ENCODE measurements around the gene PERCC1. TPM values are rescaled to one million over a fixed set of nuclear protein-coding genes. Genes with fewer than 3 reads are reported as not detected.

Gene PERCC1
- total and polyA plus RNA-seq, 5 donors from 2014 or later: not detected

DNA sequence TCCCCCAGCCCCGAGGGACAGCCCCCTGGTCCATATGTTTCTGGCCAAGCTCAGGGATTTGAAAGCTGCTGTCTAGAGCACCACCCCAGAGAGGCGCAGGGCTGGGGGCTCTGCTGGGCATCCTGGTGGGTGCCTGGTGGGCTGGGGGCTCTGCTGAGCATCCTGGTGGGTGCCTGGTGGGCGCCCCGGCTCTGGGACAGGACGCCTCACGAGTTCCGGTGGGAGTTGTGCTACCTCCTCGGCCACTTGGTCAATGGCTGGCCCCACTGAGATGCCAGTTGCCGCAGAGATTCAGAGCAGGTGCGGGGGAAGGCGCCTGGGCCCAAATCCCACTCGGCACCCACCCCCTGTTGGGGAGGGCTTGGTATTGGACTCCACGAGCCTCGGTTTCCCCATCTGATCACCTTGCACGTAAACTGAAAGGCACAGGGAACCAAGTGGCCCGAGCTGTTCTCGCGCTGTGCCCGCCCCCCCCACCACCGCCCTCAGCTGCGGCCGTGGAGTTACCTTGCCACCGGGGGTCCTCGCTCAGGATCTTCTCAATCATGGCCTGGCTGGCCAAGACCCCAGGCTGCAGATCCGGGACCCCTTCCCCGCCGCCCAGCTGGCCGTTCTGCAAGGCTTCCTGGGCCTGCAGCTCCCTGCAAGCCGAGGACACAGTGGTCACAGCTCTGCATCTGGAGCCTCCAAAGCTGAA is 29.7 kb upstream of the PERCC1 start:
- H3K9me3 ChIP-seq (ENCODE audit: control insufficient read depth in 2 of 2, low read length in 2 of 2): no peaks in the 10 kb centered on the region
- DNase-seq (no peak), ATAC-seq (ENCODE audit: low read depth in 2 of 2) (no peak)
- peaks cover 18% of the 10 kb centered on the region for H3K36me3 Mint-ChIP-seq
- no peak overlapping the region for H3K27ac ChIP-seq (ENCODE audit: insufficient read depth, low read length, poor library complexity, severe bottlenecking)
- H3K27me3 Mint-ChIP-seq: no peaks in the 10 kb centered on the region
- no peak overlapping the region for H3K27ac Mint-ChIP-seq
- H3K36me3 ChIP-seq (ENCODE audit: control insufficient read depth, insufficient read depth, low read length): peaks cover 60% of the 10 kb centered on the region
- H3K4me3 Mint-ChIP-seq: no peak overlapping the region
- peaks cover 0 to 1% (median 0%) of the 10 kb centered on the region in 7 donors for H3K9me3 Mint-ChIP-seq
- no peaks in the 10 kb centered on the region for H3K4me1 ChIP-seq (ENCODE audit: control insufficient read depth, insufficient read depth, low read length, poor library complexity, severe bottlenecking)
- H3K27me3 ChIP-seq (ENCODE audit: control insufficient read depth, insufficient read depth, low read length): no peaks in the 10 kb centered on the region
- H3K4me3 ChIP-seq (ENCODE audit: low read depth, low read length): no peak overlapping the region
- H3K4me1 Mint-ChIP-seq: peaks cover 0 to 17% (median 4%) of the 10 kb centered on the region in 4 donors

DNA sequence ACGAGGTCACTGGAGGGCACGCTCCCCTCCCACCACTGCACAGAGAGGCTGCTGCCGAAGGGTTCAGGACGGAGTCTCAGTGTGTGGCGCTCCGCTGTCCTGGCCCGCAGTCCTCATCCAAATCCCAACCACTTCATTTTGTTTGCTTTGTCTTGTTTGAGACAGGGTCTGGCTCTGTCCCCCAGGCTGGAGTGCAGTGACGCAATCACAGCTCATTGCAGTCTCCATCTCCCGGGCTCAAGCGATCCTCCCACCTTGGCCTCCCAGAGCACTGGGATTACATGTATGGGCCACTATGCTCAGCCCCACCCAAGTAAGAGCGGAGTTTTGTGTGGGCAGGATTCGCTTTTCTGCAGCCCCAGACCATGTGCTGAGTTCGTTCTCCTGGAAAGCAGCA is 29.1 kb upstream of the PERCC1 start:
- no peak overlapping the region for H3K27ac Mint-ChIP-seq
- no peaks in the 10 kb centered on the region for H3K27me3 ChIP-seq (ENCODE audit: control insufficient read depth, insufficient read depth, low read length)
- H3K4me1 ChIP-seq (ENCODE audit: control insufficient read depth, insufficient read depth, low read length, poor library complexity, severe bottlenecking): no peaks in the 10 kb centered on the region
- H3K4me1 Mint-ChIP-seq: peaks cover 0 to 20% (median 4%) of the 10 kb centered on the region in 4 donors
- no peak overlapping the region for H3K4me3 ChIP-seq (ENCODE audit: low read depth, low read length)
- ATAC-seq (ENCODE audit: low read depth in 2 of 2) (no peak), DNase-seq (no peak)
- peaks cover 16% of the 10 kb centered on the region for H3K36me3 Mint-ChIP-seq
- H3K4me3 Mint-ChIP-seq: peak overlapping the region in 1 of 4 donors; percentile 40
- peaks cover 0 to 1% (median 0%) of the 10 kb centered on the region in 7 donors for H3K9me3 Mint-ChIP-seq
- H3K9me3 ChIP-seq (ENCODE audit: control insufficient read depth in 2 of 2, low read length in 2 of 2): no peaks in the 10 kb centered on the region
- H3K36me3 ChIP-seq (ENCODE audit: control insufficient read depth, insufficient read depth, low read length): peaks cover 62% of the 10 kb centered on the region
- H3K27ac ChIP-seq (ENCODE audit: insufficient read depth, low read length, poor library complexity, severe bottlenecking): no peak overlapping the region
- no peaks in the 10 kb centered on the region for H3K27me3 Mint-ChIP-seq

DNA sequence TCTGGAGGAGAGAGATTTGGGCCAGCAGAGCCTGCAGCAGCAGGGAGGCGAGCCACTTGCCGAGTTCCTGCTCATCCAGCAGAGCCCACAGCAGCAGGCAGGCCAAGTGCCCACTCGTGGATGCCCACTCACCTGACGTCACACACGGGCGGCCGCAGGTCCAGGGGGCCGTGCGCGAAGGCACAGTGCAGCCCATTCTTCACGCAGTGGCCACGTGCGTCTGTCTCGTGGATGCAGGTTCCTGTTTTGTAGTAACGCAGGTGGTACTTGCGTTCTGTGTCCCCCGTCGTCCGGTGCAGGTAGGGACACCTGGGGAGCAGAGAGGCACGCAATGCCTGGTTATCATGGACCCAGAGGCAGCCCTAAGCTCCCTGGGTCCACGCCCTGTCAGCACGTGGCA is 27.8 kb upstream of the PERCC1 start:
- H3K36me3 Mint-ChIP-seq: peaks cover 14% of the 10 kb centered on the region
- H3K4me3 Mint-ChIP-seq: no peak overlapping the region
- peaks cover 0 to 1% (median 0%) of the 10 kb centered on the region in 7 donors for H3K9me3 Mint-ChIP-seq
- ATAC-seq (ENCODE audit: low read depth in 2 of 2) (no peak), DNase-seq (no peak)
- no peak overlapping the region for H3K27ac Mint-ChIP-seq
- Histone ChIP-seq H3K36me3 (ENCODE audit: control insufficient read depth, insufficient read depth, low read length) (peaks cover 59% of the 10 kb centered on the region), H3K9me3 (ENCODE audit: control insufficient read depth in 2 of 2, low read length in 2 of 2) (no peaks in the 10 kb centered on the region), H3K4me1 (ENCODE audit: control insufficient read depth, insufficient read depth, low read length, poor library complexity, severe bottlenecking) (peaks cover 4% of the 10 kb centered on the region), H3K27me3 (ENCODE audit: control insufficient read depth, insufficient read depth, low read length) (no peaks in the 10 kb centered on the region), H3K4me3 (ENCODE audit: low read depth, low read length) (no peak overlapping the region), H3K27ac (ENCODE audit: insufficient read depth, low read length, poor library complexity, severe bottlenecking) (no peak overlapping the region)
- peaks cover 0 to 30% (median 6%) of the 10 kb centered on the region in 4 donors for H3K4me1 Mint-ChIP-seq
- H3K27me3 Mint-ChIP-seq: no peaks in the 10 kb centered on the region

DNA sequence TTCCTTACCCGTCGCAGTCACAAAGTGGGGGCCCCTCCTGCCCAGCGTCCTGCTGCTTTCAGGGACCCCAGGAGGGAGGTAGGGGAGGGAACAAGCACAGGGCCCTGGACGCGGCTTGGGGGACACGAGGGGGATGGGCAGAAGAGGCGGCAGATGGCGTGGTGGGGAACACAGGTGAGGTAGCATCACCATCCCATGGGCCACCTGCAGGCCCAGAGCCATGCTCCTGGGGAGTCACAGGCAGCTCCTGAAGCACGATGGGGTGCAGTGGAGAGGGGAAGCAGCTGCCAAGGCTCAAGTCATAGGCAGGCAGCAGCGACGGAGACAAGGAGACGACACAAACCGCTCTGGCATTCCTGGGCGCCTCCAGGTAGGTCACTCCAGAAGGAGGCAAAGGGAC is 27.1 kb upstream of the PERCC1 start:
- H3K4me3 ChIP-seq (ENCODE audit: low read depth, low read length): no peak overlapping the region
- peaks cover 10% of the 10 kb centered on the region for H3K4me1 ChIP-seq (ENCODE audit: control insufficient read depth, insufficient read depth, low read length, poor library complexity, severe bottlenecking)
- Mint-ChIP-seq H3K4me3 (no peak overlapping the region), H3K4me1 (peaks cover 0 to 34% (median 8%) of the 10 kb centered on the region in 4 donors), H3K9me3 (peaks cover 0 to 1% (median 0%) of the 10 kb centered on the region in 7 donors), H3K27ac (no peak overlapping the region), H3K27me3 (no peaks in the 10 kb centered on the region), H3K36me3 (peaks cover 10% of the 10 kb centered on the region)
- no peak for ATAC-seq (ENCODE audit: low read depth in 2 of 2)
- DNase-seq: no peak
- H3K27me3 ChIP-seq (ENCODE audit: control insufficient read depth, insufficient read depth, low read length): no peaks in the 10 kb centered on the region
- H3K27ac ChIP-seq (ENCODE audit: insufficient read depth, low read length, poor library complexity, severe bottlenecking): no peak overlapping the region
- peaks cover 58% of the 10 kb centered on the region for H3K36me3 ChIP-seq (ENCODE audit: control insufficient read depth, insufficient read depth, low read length)
- H3K9me3 ChIP-seq (ENCODE audit: control insufficient read depth in 2 of 2, low read length in 2 of 2): no peaks in the 10 kb centered on the region

DNA sequence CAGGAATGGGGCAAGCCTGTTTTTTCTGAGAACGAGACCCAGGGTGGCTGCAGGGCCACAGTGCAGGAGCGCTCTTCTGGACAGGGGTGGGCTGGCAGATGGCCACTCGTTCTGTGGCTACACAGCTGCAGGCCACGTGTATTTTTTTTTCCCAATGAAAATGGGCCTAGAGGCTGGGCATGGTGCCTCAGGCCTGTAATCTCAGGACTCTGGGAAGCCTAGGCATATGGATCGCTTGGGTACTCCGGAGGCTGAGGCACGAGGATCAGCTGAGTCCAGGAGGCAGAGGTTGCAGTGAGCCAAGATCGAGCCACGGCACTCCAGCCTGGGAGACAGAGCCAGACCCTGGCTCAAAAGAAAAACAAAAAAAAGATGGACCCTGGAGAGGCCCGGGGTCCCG is 23.1 kb upstream of the PERCC1 start:
- no peaks in the 10 kb centered on the region for H3K9me3 ChIP-seq (ENCODE audit: control insufficient read depth in 2 of 2, low read length in 2 of 2)
- H3K4me3 Mint-ChIP-seq: peak overlapping the region; percentile 62 to 82 (median 74)
- H3K27ac ChIP-seq (ENCODE audit: insufficient read depth, low read length, poor library complexity, severe bottlenecking): peak overlapping the region; percentile 62
- ATAC-seq (ENCODE audit: low read depth in 2 of 2): no peak
- H3K27me3 Mint-ChIP-seq: no peaks in the 10 kb centered on the region
- no peaks in the 10 kb centered on the region for H3K9me3 Mint-ChIP-seq
- no peaks in the 10 kb centered on the region for H3K27me3 ChIP-seq (ENCODE audit: control insufficient read depth, insufficient read depth, low read length)
- H3K4me1 ChIP-seq (ENCODE audit: control insufficient read depth, insufficient read depth, low read length, poor library complexity, severe bottlenecking): peaks cover 18% of the 10 kb centered on the region
- no peak overlapping the region for H3K4me3 ChIP-seq (ENCODE audit: low read depth, low read length)
- peaks cover 41% of the 10 kb centered on the region for H3K36me3 ChIP-seq (ENCODE audit: control insufficient read depth, insufficient read depth, low read length)
- peaks cover 5 to 58% (median 22%) of the 10 kb centered on the region in 4 donors for H3K4me1 Mint-ChIP-seq
- peaks cover 4% of the 10 kb centered on the region for H3K36me3 Mint-ChIP-seq
- peak overlapping the region in 1 of 3 donors; percentile 73 for H3K27ac Mint-ChIP-seq
- DNase-seq: no peak

DNA sequence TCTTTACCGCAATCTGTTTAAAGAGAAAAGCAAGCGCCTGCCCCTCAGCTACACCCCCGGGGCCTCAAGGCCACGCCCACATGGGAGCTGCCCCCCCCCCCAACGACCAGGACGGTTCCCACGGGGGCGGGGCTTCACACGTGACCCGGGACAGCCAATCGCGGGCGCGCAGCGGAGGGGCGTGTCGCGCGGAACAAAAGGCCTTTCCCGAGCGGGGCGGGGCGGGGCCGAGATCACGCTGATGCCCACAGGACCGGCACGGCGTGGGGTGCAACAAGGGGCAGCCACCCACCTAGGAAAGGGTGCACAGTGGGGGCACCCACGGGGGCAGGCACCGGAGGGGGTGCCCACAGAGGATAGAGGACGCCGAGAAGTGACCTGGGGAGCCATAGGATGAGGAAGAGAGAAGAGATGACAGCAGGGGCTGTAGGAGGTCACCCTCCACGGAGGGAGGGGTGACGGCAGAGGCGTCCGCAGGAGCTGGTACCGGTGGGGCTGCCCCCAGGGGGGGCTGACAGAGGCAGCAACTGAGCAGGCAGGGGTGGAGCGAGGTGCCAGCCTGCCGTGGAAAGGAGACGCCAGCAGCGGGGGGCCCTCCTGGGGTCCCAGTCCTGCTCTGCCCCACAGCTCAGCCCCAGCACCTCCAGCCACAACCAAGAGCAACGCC is 22.6 kb upstream of the PERCC1 start:
- Histone ChIP-seq H3K27me3 (ENCODE audit: control insufficient read depth, insufficient read depth, low read length) (no peaks in the 10 kb centered on the region), H3K4me3 (ENCODE audit: low read depth, low read length) (peak overlapping the region; percentile 51), H3K36me3 (ENCODE audit: control insufficient read depth, insufficient read depth, low read length) (peaks cover 37% of the 10 kb centered on the region), H3K9me3 (ENCODE audit: control insufficient read depth in 2 of 2, low read length in 2 of 2) (no peaks in the 10 kb centered on the region), H3K27ac (ENCODE audit: insufficient read depth, low read length, poor library complexity, severe bottlenecking) (peak overlapping the region; percentile 63), H3K4me1 (ENCODE audit: control insufficient read depth, insufficient read depth, low read length, poor library complexity, severe bottlenecking) (peaks cover 23% of the 10 kb centered on the region)
- peak; percentile 87 to 93 for ATAC-seq (ENCODE audit: low read depth in 2 of 2)
- Mint-ChIP-seq H3K4me3 (peak overlapping the region; percentile 62 to 82 (median 74)), H3K4me1 (peaks cover 5 to 60% (median 22%) of the 10 kb centered on the region in 4 donors), H3K9me3 (no peaks in the 10 kb centered on the region), H3K27ac (peak overlapping the region in 2 of 3 donors; percentile 56 to 76), H3K36me3 (peaks cover 4% of the 10 kb centered on the region), H3K27me3 (no peaks in the 10 kb centered on the region)
- DNase-seq: peak; percentile 91 to 92 (median 92)

DNA sequence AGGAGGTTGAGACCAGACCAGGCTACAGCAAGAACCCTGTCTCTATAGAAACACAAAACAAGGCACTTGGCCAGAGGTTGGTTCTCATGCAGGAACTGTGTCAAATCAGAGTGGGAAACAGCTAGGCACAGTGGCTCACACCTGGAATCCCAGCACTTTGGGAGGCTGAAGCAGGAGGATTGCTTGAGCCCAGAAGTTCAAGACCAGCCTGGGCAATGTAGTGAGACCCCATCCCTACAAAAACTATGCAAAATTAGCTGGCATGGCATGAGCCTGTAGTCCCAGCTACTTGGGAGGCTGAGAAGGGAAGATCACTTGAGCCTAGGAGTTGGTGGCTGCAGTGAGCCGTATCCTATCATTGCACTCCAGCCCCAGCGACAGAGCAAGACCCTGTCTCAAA is 18.0 kb upstream of the PERCC1 start:
- Mint-ChIP-seq H3K4me3 (peak overlapping the region; percentile 73 to 90 (median 88)), H3K9me3 (no peaks in the 10 kb centered on the region), H3K27me3 (no peaks in the 10 kb centered on the region), H3K36me3 (peaks cover 4% of the 10 kb centered on the region), H3K27ac (peak overlapping the region in 2 of 3 donors; percentile 77 to 88), H3K4me1 (peaks cover 5 to 53% (median 25%) of the 10 kb centered on the region in 4 donors)
- no peaks in the 10 kb centered on the region for H3K27me3 ChIP-seq (ENCODE audit: control insufficient read depth, insufficient read depth, low read length)
- peaks cover 15% of the 10 kb centered on the region for H3K36me3 ChIP-seq (ENCODE audit: control insufficient read depth, insufficient read depth, low read length)
- no peaks in the 10 kb centered on the region for H3K9me3 ChIP-seq (ENCODE audit: control insufficient read depth in 2 of 2, low read length in 2 of 2)
- no peak overlapping the region for H3K27ac ChIP-seq (ENCODE audit: insufficient read depth, low read length, poor library complexity, severe bottlenecking)
- H3K4me1 ChIP-seq (ENCODE audit: control insufficient read depth, insufficient read depth, low read length, poor library complexity, severe bottlenecking): peaks cover 32% of the 10 kb centered on the region
- no peak for ATAC-seq (ENCODE audit: low read depth in 2 of 2)
- DNase-seq: no peak
- H3K4me3 ChIP-seq (ENCODE audit: low read depth, low read length): no peak overlapping the region
